PC-9 (cell line): ENCODE measurements around the gene EGFR.

ENCODE experiments used
- EZH2 ChIP-seq: fragments of 200-600 bp; sonication (generic); IDR thresholded peaks from 2 replicates; pipeline ENCODE4 v1.8.0; 2017; ENCODE audit warnings: antibody characterized with exemption, low read depth
- TF ChIP-seq, protein P1 (sequence below): fragments of 200-600 bp; sonication (generic); conservative IDR thresholded peaks from 2 replicates; pipeline ENCODE4 v1.6.1; 2017; ENCODE audit warnings: mixed run types, antibody characterized with exemption, mild to moderate bottlenecking, moderate library complexity

DNA sequence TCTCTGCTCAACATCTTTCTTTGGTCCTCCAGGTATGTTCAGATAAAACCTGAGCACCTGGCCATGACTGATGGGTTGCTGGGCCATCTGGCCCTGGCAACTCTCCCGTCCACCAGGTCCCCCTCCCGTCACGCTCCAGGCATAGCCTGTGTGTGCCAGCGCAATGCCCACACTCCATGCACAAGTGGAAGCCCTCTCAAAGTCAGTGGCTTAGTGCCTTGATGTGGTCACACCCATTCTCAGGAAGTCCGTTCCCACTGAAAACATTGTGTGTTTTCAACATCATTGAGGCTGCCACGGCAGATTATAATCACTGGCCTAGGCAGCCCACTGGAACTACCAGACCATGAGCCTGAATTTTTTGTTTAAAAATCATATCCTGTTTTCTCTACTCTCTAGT is 175.7 kb downstream of the EGFR start:
- TF ChIP-seq, protein P1, sequence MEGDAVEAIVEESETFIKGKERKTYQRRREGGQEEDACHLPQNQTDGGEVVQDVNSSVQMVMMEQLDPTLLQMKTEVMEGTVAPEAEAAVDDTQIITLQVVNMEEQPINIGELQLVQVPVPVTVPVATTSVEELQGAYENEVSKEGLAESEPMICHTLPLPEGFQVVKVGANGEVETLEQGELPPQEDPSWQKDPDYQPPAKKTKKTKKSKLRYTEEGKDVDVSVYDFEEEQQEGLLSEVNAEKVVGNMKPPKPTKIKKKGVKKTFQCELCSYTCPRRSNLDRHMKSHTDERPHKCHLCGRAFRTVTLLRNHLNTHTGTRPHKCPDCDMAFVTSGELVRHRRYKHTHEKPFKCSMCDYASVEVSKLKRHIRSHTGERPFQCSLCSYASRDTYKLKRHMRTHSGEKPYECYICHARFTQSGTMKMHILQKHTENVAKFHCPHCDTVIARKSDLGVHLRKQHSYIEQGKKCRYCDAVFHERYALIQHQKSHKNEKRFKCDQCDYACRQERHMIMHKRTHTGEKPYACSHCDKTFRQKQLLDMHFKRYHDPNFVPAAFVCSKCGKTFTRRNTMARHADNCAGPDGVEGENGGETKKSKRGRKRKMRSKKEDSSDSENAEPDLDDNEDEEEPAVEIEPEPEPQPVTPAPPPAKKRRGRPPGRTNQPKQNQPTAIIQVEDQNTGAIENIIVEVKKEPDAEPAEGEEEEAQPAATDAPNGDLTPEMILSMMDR: no peak
- TF ChIP-seq EZH2: no peak
